SK-N-SH treated with all-trans-retinoic acid at 6 μM for 48 hours (cell line): Measurements from ENCODE around the gene TPBGL.

Experiments used
- PATZ1 ChIP-seq: fragments of 250-450 bp; sonication (Bioruptor Pico); IDR thresholded peaks from 2 replicates; pipeline ENCODE4 v1.8.0; 2020; ENCODE audit warnings: mild to moderate bottlenecking, moderate library complexity, borderline replicate concordance
- POU6F1 ChIP-seq: fragments of 250-450 bp; sonication (Bioruptor Pico); IDR thresholded peaks from 2 replicates; pipeline ENCODE4 v1.8.0; 2021; ENCODE audit warnings: low read depth, mild to moderate bottlenecking, moderate library complexity, borderline replicate concordance
- RARB ChIP-seq: fragments of 250-450 bp; sonication (Bioruptor Pico); IDR thresholded peaks from 2 replicates; pipeline ENCODE4 v1.8.0; 2021; ENCODE audit warnings: mild to moderate bottlenecking, moderate library complexity
- ZNF8 ChIP-seq: fragments of 450-650 bp; formaldehyde crosslinking; IDR thresholded peaks from 2 replicates; pipeline ENCODE4 v1.5.0; 2020; ENCODE audit warnings: mild to moderate bottlenecking, moderate library complexity

DNA sequence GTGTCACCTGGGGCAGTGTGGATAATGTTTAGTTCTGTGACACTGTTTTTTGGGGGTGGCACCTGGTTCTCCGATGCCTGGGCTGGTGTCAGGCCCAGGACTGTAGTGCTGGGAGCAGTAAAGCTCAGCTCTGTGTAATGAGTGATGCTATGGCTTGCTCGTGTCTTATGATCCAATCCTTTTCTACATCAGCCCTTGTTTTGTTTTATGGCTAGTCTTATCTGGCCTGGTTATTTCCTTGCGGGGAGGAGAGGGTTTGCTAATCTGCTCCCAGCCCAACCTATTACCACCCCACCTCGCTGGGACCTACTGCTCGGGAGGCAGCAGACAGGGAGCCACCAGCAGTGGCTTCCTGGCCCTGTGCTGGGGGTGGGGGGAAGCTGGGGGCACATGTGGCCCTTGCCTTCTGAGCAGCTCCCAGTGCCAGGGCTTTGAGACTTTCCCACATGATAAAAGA is 35.0 kb upstream of the TPBGL start:
- no peak for TF ChIP-seq RARB (CRISPR knock-in tag)
- TF ChIP-seq PATZ1 (CRISPR knock-in tag) = no peak
- TF ChIP-seq ZNF8 = no peak
- TF ChIP-seq POU6F1 (CRISPR knock-in tag) = no peak
